Activated CD4-positive, alpha-beta T cell treated with anti-CD3 and anti-CD28 coated beads for 1 hour (primary cell): ENCODE data around the gene MAP3K6.
A peak's percentile ranks its signal among the peaks of the same experiment; 100 is the strongest.
"Not testable (repeated sequence)": the region's sequence is repeated elsewhere in the genome, so short reads cannot be mapped to it uniquely, and the experiment has no call there.

Experiments used
- DNase-seq: peaks from one replicate; pipeline ENCODE4 v3.0.0-alpha.2; 2020

The MAP3K6 gene

GRCh38 chr1:27397110-27397509 lies 30.3 kb upstream of the MAP3K6 start:
- DNase-seq, result no peak

GRCh38 chr1:27395441-27396195 lies 28.9 kb upstream of the MAP3K6 start:
- DNase-seq, result peak; percentile 71

- DNase-seq, result no peak
These were observed 28.2 kb upstream of the MAP3K6 start for GRCh38 chr1:27394925-27395324.

- no peak for DNase-seq
These were observed 27.5 kb upstream of the MAP3K6 start for GRCh38 chr1:27394282-27394658.

GRCh38 chr1:27393641-27394281 lies 27.0 kb upstream of the MAP3K6 start:
- no peak for DNase-seq

- no peak for DNase-seq
These were observed 26.2 kb upstream of the MAP3K6 start for GRCh38 chr1:27392778-27393635.

GRCh38 chr1:27392096-27392777 lies 25.5 kb upstream of the MAP3K6 start, which contains the start of gene GPR3:
Gene GPR3 (plus strand): TSS chr1:27392622. CDS start chr1:27393799, 1,177 bp downstream.
- peak; percentile 92 for DNase-seq

- no peak for DNase-seq
These were observed 24.8 kb upstream of the MAP3K6 start for GRCh38 chr1:27391511-27392095.

- peak; percentile 61 for DNase-seq
These were observed 21.7 kb upstream of the MAP3K6 start for GRCh38 chr1:27388337-27389005.

GRCh38 chr1:27384797-27385196 lies 18.0 kb upstream of the MAP3K6 start:
- DNase-seq, result not testable (repeated sequence)

- DNase-seq, result no peak
These were observed 16.9 kb upstream of the MAP3K6 start for GRCh38 chr1:27383661-27384060.

GRCh38 chr1:27383039-27383605 lies 16.4 kb upstream of the MAP3K6 start, which contains the start of gene CD164L2:
Gene CD164L2 (minus strand): TSS chr1:27383333. CDS start chr1:27383239, 94 bp downstream.
- DNase-seq, result no peak

- DNase-seq, result no peak
These were observed 15.4 kb upstream of the MAP3K6 start for GRCh38 chr1:27381969-27382762.

GRCh38 chr1:27380766-27381733 lies 14.3 kb upstream of the MAP3K6 start:
- no peak for DNase-seq

- no peak for DNase-seq
These were observed 13.5 kb upstream of the MAP3K6 start for GRCh38 chr1:27380224-27380623.

GRCh38 chr1:27379564-27380122 lies 12.9 kb upstream of the MAP3K6 start:
- DNase-seq, result no peak

- no peak for DNase-seq
These were observed 11.2 kb upstream of the MAP3K6 start for GRCh38 chr1:27377760-27378495.
